Psoas muscle (tissue), 8 donors: Measurements from ENCODE around the gene MST1. TPM values are rescaled to one million over a fixed set of nuclear protein-coding genes. Genes with fewer than 3 reads are reported as not detected.

ENCODE experiments used
- ATAC-seq, 4 donors: fragments of 200-7000 bp; cut with Tn5 transposase; one replicate each; pipeline ENCODE4 v1.9.1; 2020; ENCODE audit warnings: moderate library complexity in 3 of 4, mild to moderate bottlenecking in 2 of 4
- DNase-seq, 2 donors: peaks; one replicate each; pipeline ENCODE4 v3.0.0-alpha.2; 2020
- H3K27ac ChIP-seq: fragments of 200-600 bp; one replicate; pipeline ENCODE4 v1.8.0; 2022
- H3K27me3 ChIP-seq, 3 donors: fragments of 200-600 bp in 1 of 3; one replicate each; pipeline versions ENCODE4 v1.6.1 to v1.8.0; 2013 to 2022; ENCODE audit warnings: low read length in 2 of 3, mild to moderate bottlenecking in 2 of 3, moderate library complexity in 1 of 3; ENCODE audit not compliant: insufficient read depth in 3 of 3
- H3K36me3 ChIP-seq, 2 donors: fragments of 200-600 bp in 1 of 2; one replicate each; pipeline versions ENCODE4 v1.6.1 to v1.8.0; 2013 to 2022; ENCODE audit warnings: low read depth in 1 of 2, mild to moderate bottlenecking in 1 of 2, moderate library complexity in 1 of 2; ENCODE audit not compliant: insufficient read depth in 1 of 2
- H3K4me1 ChIP-seq: fragments of 200-600 bp; one replicate; pipeline ENCODE4 v1.8.0; 2022
- H3K4me3 ChIP-seq: fragments of 200-600 bp; one replicate; pipeline ENCODE4 v1.8.0; 2022; ENCODE audit warnings: mild to moderate bottlenecking
- H3K9me3 ChIP-seq: fragments of 200-600 bp; one replicate; pipeline ENCODE4 v1.8.0; 2022
- CTCF ChIP-seq: fragments of 200-600 bp; IDR thresholded peaks from one replicate; pipeline ENCODE4 v1.8.0; 2022; ENCODE audit warnings: antibody characterized with exemption
- WGBS, 3 donors: extraction: QIAGEN DNeasy Blood & Tissue Kit; methylation state at CpG; one replicate each; pipeline versions ENCODE4 v1.1.6 to v1.1.7; 2013; 5-methylcytosine and 5-hydroxymethylcytosine counted together
- intact Hi-C, 2 donors: fragments of 100-400 bp; cut with DNase I; formaldehyde crosslinking; loops; one replicate each; pipeline versions ENCODE4 v1.11.0 to v1.14.2; 2022
- polyA plus RNA-seq, 3 donors: library from polyadenylated mRNA; stranded (reverse); fragments of 200-250 nt; gene quantifications; one replicate each; pipeline ENCODE4 v1.2.3, GENCODE V29; 2013
- total RNA-seq, 4 donors: library from RNA; stranded (reverse); fragmentation: NEBNext Ultra II Directional in 2 of 4; extraction: Animal tissue kit (Norgen Biotek cat#: 25700) in 2 of 4; gene quantifications; one replicate each; pipeline versions ENCODE4 v1.2.1 to v1.2.4, GENCODE V29; 2021 to 2023
- donor health status: healthy with polysubstance abuse.
- donor health status: DM: no; HTN: no; CAD: no; lungs with moderate emphysema.
- donor health status: Bipolar disorder and iron deficiency.
- donor health status: healthy.
- donor health status: DM: yes; HTN: yes; CAD: no.
- donor health status: DM: no; HTN: no; CAD: no.
- donor health status: DM: no; HTN: no; CAD: no.
- donor health status: DM: yes; HTN: yes; CAD: no.

The MST1 gene
- total and polyA plus RNA-seq, 7 donors: 1.4 to 7.0 (median 3.2) TPM

GRCh38 chr3:49668861-49669260 lies 20.4 kb downstream of the MST1 start:
- intact Hi-C loops: no loop called here
- DNase-seq: no peak

GRCh38 chr3:49668414-49668797 lies 20.9 kb downstream of the MST1 start:
- 33 to 53% (median 37%) methylated on average over 5 of the region's 5 CpGs for WGBS, 3 donors
- Histone ChIP-seq H3K36me3 (no peaks in the 10 kb centered on the region), H3K4me3 (no peak overlapping the region), H3K27ac (no peak overlapping the region), H3K9me3 (no peaks in the 10 kb centered on the region), H3K4me1 (peaks cover 5% of the 10 kb centered on the region), H3K27me3 (no peaks in the 10 kb centered on the region)
- ATAC-seq (no peak), DNase-seq (no peak)
- intact Hi-C loops: no loop called here
- TF ChIP-seq CTCF: no peak

More at GRCh38 chr3:49668861-49669260, 20.4 kb downstream of the MST1 start:
- Histone ChIP-seq H3K4me1 (peaks cover 6% of the 10 kb centered on the region), H3K9me3 (no peaks in the 10 kb centered on the region), H3K27ac (no peak overlapping the region), H3K4me3 (no peak overlapping the region), H3K36me3 (no peaks in the 10 kb centered on the region), H3K27me3 (no peaks in the 10 kb centered on the region)
- no peak for ATAC-seq
- 54 to 69% (median 56%) methylated on average over 5 of the region's 5 CpGs for WGBS, 3 donors
- TF ChIP-seq CTCF: no peak

GRCh38 chr3:49667701-49668413 lies 21.4 kb downstream of the MST1 start:
- TF ChIP-seq CTCF: no peak
- H3K27me3 ChIP-seq: no peaks in the 10 kb centered on the region
- no peak for DNase-seq
- no peak for ATAC-seq
- H3K4me1 ChIP-seq: no peaks in the 10 kb centered on the region
- H3K36me3 ChIP-seq: no peaks in the 10 kb centered on the region
- H3K9me3 ChIP-seq: no peaks in the 10 kb centered on the region
- intact Hi-C loops: no loop called here
- H3K4me3 ChIP-seq: no peak overlapping the region
- 53 to 65% (median 64%) methylated on average over 24 to 25 of the region's 25 CpGs for WGBS, 3 donors
- no peak overlapping the region for H3K27ac ChIP-seq

- no peaks in the 10 kb centered on the region for H3K9me3 ChIP-seq
- no peak overlapping the region for H3K4me3 ChIP-seq
- ATAC-seq (no peak), DNase-seq (no peak)
- H3K27ac ChIP-seq: no peak overlapping the region
- intact Hi-C loops: no loop called here
- no peaks in the 10 kb centered on the region for H3K27me3 ChIP-seq
- no peak for TF ChIP-seq CTCF
- no peaks in the 10 kb centered on the region for H3K36me3 ChIP-seq
- WGBS, 3 donors: 35 to 47% (median 37%) methylated on average over 8 of the region's 8 CpGs
- H3K4me1 ChIP-seq: no peaks in the 10 kb centered on the region
Observed at GRCh38 chr3:49666592-49666991, 22.7 kb downstream of the MST1 start.
